Midbrain (tissue), 1 donor: ENCODE results near the gene RINL.
A peak's percentile ranks its signal among the peaks of the same experiment; 100 is the strongest.
"Not testable (repeated sequence)": the region's sequence is repeated elsewhere in the genome, so short reads cannot be mapped to it uniquely, and the experiment has no call there.

Source experiments
- DNase-seq: peaks from one replicate; lab custom pipeline; 2025; lab: John Stamatoyannopoulos, UW

Gene RINL

DNA sequence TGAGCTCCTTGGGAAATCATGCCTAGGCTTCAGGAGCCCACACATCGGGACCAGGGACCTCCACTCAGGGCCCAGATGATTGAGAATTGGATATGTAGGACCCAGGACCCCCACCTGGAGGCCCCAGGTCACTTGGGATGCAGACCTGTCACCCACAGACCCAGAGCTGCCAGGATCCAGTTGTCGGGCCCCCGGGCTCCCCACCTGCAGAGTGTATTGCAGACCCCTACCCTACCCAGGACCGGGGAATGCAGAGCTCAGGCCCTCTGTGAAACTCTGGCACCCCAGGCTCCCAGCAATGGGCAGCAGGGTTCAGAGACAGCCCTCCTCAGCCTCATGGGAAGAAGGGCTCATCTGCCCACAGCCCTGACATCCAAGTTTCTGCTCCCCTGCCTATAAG, 27.5 kb upstream of the RINL start:
- no peak for DNase-seq

- DNase-seq: no peak
Measured at GRCh38 chr19:38904581-38905539, 26.8 kb upstream of the RINL start.

GRCh38 chr19:38901683-38902082, 23.6 kb upstream of the RINL start:
- no peak for DNase-seq

- DNase-seq: no peak
Measured at GRCh38 chr19:38900743-38901190, 22.7 kb upstream of the RINL start.

GRCh38 chr19:38900202-38900629, 22.1 kb upstream of the RINL start:
- DNase-seq: peak; percentile 82

DNA sequence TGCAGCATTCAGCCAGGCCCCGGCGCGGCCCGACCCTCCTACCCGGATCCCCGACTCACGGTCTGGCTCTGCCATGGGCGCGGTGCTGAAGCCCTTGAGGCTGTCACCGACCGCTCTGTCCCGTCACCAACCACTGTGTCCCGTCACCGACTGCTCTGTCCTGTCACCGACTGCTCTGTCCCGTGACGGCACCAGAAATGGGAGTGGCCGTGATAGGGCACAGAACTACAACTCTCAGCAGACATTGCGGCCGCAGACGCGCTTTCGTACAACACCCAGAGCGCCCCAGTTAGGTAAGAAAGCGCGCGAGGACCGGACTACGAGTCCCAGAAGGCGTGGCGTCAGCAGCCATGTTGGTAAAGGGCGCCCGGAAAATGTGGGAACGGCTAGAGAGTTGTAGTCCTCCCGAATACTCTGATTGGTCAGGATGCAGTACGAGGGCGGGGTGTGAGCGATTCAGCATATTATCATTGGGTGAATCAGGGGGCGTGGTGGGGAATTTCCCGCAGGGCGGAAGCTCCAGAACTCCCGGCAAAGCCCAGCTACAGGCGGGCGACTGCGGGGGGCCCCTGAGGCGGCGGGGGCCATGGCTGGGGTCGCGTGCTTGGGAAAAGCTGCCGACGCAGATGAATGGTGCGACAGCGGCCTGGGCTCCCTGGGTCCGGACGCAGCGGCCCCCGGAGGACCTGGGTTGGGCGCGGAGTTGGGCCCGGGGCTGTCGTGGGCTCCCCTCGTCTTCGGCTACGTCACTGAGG, 21.5 kb upstream of the RINL start, which contains the start of the genes NFKBIB and SIRT2:
Gene NFKBIB (plus strand): TSS at position 523 of the 755 bp plus-strand sequence. CDS start 64 bp downstream, at position 587.
Gene SIRT2 (minus strand): TSS at position 172 of the 755 bp plus-strand sequence. CDS start 97 bp downstream, at position 75.
- DNase-seq: peak; percentile 100

DNA sequence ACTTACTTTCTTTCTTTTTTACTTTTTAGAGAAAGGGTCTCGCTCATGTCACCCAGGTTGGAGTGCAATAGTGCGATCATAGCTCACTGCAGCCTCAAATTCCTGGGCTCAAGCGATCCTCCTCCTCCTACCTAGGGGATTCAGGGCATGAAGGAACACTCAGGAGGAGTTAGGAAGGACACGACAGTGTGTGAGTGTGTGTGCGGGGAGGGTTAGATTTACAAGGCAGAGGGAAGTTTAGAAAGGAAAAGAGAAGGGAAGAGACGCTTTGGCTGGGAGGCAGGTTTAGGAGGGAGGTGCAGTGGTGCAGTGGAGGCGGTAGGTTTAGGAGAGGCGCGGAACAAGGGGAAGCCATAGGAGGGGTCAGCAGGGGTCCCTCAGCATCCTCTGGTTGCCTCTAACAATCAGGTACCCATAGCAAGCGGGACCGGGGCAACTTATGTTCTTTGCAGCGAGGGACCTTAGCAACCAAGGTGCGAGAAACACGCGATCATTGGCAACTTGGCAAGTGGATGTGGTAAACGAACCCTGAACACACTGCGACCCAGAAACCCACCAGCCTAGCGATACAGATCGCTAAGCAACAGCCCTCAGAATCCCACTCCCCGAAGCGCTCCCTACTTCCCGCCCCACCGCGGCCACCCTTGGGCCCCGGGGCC, 20.8 kb upstream of the RINL start:
- DNase-seq: no peak

- no peak for DNase-seq
Measured at GRCh38 chr19:38894968-38895367, 16.9 kb upstream of the RINL start.

GRCh38 chr19:38893341-38893771, 15.3 kb upstream of the RINL start:
- DNase-seq: no peak

DNA sequence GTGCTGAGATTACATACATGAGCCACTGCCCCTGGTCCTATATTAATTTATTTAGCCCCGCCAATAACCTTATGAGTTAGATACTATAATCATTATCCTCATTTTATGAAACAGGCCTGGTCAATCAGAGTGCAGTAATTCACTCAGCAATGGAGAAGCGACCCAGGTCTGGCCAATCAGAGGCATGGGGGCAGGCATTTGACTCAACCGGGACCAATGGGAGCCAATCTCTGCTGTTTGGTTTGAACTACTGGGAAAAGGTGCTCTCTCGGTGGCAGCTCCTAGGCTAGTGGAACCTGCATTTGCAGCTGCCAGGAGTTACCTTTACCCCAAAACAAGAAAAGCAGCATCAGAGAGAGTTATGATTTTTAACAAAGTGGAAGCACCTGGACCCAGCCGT, 14.8 kb upstream of the RINL start:
- no peak for DNase-seq

GRCh38 chr19:38891771-38892170, 13.7 kb upstream of the RINL start:
- peak; percentile 48 for DNase-seq

- no peak for DNase-seq
Measured at GRCh38 chr19:38890686-38891085, 12.6 kb upstream of the RINL start.

DNA sequence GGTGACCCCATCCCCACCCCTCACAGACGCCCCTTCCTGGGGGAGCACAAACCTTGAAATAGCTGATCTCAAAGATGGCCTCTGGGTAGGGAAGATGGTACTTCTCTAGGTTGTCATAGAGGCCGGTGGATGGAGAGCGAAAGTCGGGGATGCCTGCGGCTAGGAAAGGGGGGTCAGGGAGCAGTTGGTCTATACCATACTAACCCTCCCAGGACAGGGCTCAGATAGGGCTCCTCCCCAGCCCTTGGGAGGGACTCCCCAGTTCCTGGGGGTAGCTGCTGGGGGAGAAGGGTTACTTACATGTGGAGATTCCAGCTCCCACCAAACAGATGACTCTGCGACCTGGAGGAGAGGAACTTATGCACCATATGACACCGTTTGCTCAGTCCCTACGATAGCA, 11.7 kb upstream of the RINL start:
- no peak for DNase-seq

DNA sequence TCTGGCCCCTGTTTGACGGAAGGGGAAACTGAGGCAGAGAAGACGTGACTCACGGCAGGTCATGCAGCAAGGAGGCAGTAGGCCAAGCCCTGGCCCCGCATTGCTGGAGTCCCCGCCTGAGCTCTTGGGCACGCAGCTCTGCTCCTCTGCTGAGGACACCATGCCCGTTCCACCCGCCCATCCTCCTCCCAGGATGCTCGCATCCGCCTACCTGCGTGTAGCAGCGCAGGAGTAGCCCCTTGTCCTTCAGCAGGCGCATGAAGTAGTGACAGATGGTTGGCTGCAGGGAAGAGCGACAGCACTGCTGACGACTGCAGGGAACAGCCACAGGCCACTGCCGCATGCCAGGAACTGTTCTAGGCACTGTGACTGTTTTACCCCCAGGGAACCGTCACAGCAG, 10.8 kb upstream of the RINL start:
- no peak for DNase-seq

DNA sequence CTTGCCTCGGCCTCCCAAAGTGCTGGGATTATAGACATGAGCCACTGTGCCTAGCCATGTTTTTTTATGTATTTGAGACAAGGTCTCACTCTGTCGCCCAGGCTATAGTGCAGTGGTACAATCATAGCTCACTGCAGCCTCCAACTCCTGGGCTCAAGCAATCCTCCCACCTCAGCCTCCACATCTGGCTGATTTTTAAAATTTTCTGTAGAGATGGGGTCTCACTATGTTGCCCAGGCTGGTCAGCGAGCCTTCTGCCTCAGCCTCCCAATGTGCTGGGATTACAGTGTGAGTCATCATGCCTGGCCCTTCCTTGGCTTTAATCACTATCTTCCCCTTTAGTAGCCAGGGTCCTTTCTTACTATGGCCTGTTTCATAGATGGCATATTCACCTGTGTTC, 6.6 kb upstream of the RINL start:
- DNase-seq: not testable (repeated sequence)

DNA sequence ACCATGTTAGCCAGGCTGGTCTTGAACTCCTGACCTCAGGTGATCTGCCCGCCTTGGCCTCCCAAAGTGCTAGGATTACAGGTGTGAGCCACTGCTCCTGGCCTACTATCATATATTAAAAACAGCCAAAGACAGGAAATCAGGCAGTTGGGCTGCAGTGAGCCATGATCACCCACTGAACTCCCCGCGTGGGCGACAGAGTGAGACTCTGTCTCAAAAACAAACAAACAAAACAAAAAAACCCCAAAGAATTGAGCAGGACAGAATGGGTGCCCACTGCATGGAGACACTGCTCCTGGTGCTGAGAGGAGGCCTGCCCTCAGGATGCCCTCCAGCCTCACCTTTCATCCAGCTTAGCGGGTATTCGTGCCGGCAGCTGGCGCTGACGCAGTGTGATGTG, 5.2 kb upstream of the RINL start:
- no peak for DNase-seq

DNA sequence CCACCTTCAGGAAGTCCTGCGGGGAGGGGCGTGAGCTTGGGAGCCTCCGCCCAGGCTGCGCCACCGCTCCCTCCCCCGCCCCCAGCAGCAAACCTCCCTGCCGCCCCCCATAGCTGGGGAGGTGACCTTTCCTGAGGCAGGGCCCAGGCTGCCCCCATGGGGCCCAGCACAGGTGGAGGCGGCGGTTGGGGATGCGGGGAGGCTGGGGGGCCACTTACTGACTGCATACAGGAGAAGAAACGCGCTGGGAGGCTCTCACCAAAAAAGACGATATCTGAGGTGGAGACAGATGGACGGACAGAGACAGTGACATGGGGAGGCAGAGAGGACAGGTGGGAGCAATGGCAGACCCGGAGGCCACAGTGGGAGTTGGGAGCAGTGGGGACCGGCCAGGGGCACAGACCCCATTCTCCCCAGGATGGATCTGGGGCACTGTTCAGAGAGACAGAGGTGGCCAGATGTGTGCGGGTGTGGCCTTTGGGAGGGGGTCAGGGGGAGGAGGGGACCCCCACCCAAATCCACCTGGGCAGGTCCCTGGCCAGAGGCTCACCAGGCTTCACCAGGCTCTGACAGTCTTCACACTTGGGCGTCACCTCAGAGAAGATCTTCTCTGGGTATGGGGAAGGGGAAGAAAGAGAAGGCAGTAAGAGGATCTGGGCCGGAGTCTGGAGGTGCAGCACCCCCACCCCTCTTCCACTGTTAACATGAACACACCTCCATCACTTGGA, 3.0 kb upstream of the RINL start:
- no peak for DNase-seq

- no peak for DNase-seq
Measured at GRCh38 chr19:38880076-38880881, 2.2 kb upstream of the RINL start.

DNA sequence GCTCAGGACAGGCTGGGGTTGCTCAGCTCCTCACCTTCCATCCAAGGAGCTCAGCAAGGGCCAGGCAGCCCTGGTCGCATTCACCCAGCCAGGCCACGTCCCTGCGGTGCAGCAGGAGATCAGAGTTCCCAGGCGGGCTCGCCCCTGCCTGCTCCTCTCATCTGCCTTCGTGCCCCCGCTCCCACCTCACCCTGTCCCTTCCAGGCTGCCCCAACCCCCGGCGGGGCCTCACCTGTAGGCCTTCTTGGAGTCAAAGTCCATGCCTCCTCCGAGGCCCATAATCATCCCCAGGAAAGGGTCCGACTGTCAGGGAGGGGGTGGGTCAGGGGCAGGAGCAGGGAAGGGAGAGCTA, 1.3 kb upstream of the RINL start:
- DNase-seq: no peak

DNA sequence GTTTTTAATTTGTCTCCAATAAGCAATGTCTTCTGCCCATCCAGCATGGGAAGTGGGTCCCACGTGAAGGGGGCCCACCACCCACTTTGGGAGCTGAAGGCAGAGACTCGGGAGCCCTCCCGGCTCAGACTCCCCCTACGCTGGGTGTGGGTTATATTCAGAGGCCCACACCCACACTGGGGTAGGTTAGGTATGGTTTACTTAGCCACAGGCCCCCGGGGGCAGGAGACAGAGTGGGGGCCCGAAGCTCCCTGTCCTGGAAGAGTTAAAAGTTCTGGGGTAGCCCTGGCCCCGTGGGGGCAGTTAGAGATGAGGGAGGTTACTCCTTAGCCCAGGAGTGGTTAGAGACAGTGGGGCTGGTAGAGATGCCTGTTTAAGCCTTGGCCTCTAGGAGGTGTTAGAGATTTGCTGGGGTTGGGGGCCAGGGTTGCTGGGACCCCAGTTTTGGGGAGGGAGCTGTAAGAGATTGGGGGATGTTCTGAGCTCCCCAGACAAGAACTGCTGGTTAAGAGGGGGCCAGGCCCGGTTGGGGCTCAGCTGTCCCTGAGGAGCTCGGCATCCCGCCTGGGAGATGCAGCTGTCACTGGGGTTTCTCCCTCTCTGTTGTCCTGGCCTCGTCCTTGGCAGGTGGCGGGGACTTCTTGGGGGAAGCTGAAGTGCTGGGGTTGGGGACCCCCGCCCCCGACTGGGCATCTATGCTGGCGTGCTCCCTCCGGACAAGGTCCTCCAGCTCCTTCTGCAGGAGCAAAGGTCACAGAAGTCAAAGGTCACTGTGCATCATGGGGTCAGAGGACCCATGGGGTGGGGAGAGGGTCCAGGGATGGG, 712 bp upstream of the RINL start:
- no peak for DNase-seq
